GM12874 (cell line): Measurements from ENCODE around the gene PRPF19.

Source experiments
- CTCF ChIP-seq: IDR thresholded peaks from 2 replicates; pipeline ENCODE4 v1.5.1; 2011; ENCODE audit warnings: low read depth, mild to moderate bottlenecking, control low read depth, low read length, moderate library complexity; ENCODE audit not compliant: insufficient read depth

PRPF19 gene

GRCh38 chr11:60852117-60852981, 54.0 kb downstream of the PRPF19 start:
- TF ChIP-seq CTCF = no peak

GRCh38 chr11:60851327-60852104, 54.9 kb downstream of the PRPF19 start:
- no peak for TF ChIP-seq CTCF

DNA sequence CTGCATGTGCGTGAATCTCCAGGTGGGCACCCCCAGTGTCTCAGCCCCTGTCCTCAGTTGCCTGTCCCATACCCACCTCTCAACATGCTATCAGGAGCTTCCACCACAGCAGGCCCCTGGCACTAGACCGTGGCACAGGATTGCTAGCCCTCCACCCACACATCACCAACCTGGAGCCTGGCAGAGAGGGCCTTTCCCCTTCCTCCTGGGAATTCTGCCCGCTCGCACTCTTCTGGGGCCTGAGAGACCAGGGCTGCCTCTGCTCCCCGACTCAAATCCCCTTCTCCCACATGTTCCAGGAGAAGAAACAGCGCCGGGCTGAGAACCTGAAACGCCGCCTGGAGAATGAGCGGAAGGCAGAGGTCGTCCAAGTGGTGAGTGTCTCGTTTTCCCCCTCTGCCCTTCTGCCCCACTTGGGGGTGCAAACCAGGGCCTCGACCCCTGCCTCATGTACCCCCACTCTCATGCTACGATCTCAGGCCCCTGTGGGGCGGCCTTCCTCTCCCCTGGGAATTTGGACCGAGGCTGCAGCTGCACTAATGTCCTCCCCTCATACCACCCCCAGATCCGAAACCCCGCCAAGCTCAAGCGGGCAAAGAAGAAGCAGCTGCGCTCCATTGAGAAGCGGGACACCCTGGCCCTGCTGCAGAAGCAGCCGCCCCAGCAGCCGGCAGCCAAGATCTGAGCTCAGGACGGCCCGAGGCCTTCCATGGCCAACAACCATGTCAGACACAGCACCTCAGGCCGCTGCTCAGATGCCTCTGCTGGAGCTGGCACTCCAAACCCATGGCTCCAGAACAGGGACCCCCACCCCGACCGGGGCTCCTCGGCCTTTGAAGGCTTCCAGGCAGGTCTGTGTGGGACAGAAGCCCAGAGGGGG, 56.5 kb downstream of the PRPF19 start:
- no peak for TF ChIP-seq CTCF

DNA sequence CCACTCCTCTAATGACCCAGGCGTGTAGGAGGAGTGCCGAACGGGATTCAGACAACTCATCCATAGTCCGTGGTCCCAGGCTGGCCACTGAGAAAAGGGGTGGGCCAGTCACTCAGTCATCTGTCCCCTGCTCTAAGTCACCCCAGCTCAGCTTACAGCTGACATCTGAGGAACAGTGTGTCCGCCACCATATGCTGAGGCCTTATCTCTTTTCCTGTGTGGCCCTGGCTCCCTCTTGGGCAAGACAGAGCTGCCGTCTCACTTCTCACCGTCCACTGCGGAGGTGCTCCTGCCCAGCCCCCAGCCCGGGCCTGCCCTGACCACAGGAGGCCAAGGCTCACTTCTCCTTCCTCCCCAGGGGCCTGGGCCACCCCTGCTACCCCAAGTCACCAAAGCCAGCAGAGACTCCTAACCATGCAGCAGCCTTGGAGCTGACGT, 57.7 kb downstream of the PRPF19 start:
- no peak for TF ChIP-seq CTCF

DNA sequence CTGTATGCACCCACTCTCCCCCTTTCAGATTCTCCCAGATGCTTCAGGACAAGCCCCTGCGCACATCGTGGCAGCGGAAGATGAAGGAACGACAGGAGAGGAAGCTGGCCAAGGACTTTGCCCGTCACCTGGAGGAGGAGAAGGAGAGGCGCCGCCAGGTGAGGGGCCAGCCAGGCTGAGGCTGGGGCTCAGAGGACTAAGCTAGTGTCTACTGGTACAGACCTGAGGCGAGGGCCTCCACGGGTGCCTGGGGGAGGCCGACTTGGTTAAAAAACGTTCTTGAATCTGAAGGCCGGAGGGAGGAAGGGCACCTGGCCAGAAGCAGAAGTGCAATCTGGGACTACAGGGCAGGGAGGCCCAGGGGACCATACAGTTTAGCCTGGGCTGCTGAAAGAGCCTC, 58.5 kb downstream of the PRPF19 start:
- TF ChIP-seq CTCF = no peak

DNA sequence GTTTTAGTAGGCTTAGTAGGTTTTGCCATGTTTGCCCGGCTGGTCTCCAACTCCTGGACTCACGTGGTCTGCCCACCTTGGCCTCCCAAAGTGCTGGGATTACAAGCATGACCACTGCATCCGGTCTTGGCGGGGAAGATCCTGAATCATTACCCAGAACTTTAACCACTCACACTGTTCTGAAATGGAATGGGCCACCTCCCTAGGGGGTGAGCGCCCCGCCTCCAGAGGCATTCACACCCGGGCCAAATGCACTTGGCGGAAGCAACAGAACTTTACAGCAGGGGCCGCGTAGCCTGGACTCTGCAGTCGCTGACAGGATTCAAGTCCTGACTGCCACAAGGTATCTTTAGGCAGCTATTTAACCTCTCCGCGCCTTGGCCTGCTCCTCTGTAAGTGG, 59.1 kb downstream of the PRPF19 start:
- no peak for TF ChIP-seq CTCF

DNA sequence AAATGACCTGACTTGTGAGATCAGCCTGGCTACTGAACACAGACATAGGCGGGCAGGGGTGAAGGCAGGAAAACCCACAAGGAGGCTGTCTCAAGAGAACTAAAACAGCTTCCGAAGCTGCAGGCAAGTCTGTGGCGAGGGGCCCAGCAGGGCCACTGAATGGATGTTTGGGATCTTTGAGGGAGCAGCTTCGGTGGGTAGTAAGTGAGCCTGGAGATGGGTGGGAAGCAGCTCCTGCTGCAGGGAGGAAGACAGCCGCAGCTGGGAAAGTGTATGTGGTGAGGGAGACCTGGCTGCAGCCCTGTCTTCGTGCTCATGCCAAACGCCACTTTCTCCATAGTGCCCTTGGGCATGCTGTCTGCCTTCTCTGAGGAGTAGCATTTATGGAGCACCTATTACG, 61.0 kb downstream of the PRPF19 start:
- TF ChIP-seq CTCF = no peak
